Glutamatergic neuron (in vitro differentiated cells): ENCODE results near the gene EGLN1. TPM values are rescaled to one million over a fixed set of nuclear protein-coding genes. Genes with fewer than 3 reads are reported as not detected.
A peak's percentile ranks its signal among the peaks of the same experiment; 100 is the strongest.
"Not testable (repeated sequence)": the region's sequence is repeated elsewhere in the genome, so short reads cannot be mapped to it uniquely, and the experiment has no call there.

ENCODE experiments used
- DNase-seq: peaks from one replicate; pipeline ENCODE4 v3.0.0; 2022
- H3K27ac Mint-ChIP-seq: one replicate; pipeline ENCODE4 v1.8.0; 2020; ENCODE audit warnings: mild to moderate bottlenecking, mixed read lengths, inconsistent platforms; ENCODE audit not compliant: unreplicated experiment
- H3K27me3 Mint-ChIP-seq: one replicate; pipeline ENCODE4 v1.8.0; 2020; ENCODE audit warnings: mild to moderate bottlenecking, moderate library complexity, mixed read lengths, inconsistent platforms; ENCODE audit not compliant: unreplicated experiment
- H3K36me3 Mint-ChIP-seq: one replicate; pipeline ENCODE4 v1.8.0; 2020; ENCODE audit warnings: mild to moderate bottlenecking, mixed read lengths, inconsistent platforms; ENCODE audit not compliant: unreplicated experiment
- H3K4me1 Mint-ChIP-seq: one replicate; pipeline ENCODE4 v1.8.0; 2020; ENCODE audit warnings: mild to moderate bottlenecking, low read depth, mixed read lengths, inconsistent platforms; ENCODE audit not compliant: unreplicated experiment
- H3K4me3 Mint-ChIP-seq: one replicate; pipeline ENCODE4 v1.8.0; 2020; ENCODE audit warnings: mild to moderate bottlenecking, mixed read lengths, inconsistent platforms; ENCODE audit not compliant: unreplicated experiment
- H3K9me3 Mint-ChIP-seq: one replicate; pipeline ENCODE4 v1.8.0; 2020; ENCODE audit warnings: mild to moderate bottlenecking, moderate library complexity, mixed read lengths, inconsistent platforms; ENCODE audit not compliant: unreplicated experiment
- long read RNA-seq: library from polyadenylated mRNA; unstranded; transcript quantifications from one replicate; pipeline ENCODE4 v2.0.0, GENCODE V29; 2020; ENCODE audit not compliant: unreplicated experiment
- total RNA-seq: library from RNA; stranded (reverse); fragmentation: NEBNext Ultra II Directional; extraction: Animal tissue kit (Norgen Biotek cat#: 25700); gene quantifications from one replicate; pipeline ENCODE4 v1.2.1, GENCODE V29; 2021; ENCODE audit not compliant: unreplicated experiment
- TF ChIP-seq, protein P1 (sequence below): fragments of 200-600 bp; sonication (generic); IDR thresholded peaks from one replicate; pipeline ENCODE4 v1.5.0; 2021; ENCODE audit not compliant: partially characterized antibody, unreplicated experiment

Gene EGLN1
- total RNA-seq: 12.3 TPM
- long read RNA-seq, full-length matches to known transcripts: 1 of 2 reads
- long read RNA-seq, partial matches to known transcripts: 0 of 2 reads
- long read RNA-seq, other reads (novel, unspliced or antisense): 1 of 2 reads

DNA sequence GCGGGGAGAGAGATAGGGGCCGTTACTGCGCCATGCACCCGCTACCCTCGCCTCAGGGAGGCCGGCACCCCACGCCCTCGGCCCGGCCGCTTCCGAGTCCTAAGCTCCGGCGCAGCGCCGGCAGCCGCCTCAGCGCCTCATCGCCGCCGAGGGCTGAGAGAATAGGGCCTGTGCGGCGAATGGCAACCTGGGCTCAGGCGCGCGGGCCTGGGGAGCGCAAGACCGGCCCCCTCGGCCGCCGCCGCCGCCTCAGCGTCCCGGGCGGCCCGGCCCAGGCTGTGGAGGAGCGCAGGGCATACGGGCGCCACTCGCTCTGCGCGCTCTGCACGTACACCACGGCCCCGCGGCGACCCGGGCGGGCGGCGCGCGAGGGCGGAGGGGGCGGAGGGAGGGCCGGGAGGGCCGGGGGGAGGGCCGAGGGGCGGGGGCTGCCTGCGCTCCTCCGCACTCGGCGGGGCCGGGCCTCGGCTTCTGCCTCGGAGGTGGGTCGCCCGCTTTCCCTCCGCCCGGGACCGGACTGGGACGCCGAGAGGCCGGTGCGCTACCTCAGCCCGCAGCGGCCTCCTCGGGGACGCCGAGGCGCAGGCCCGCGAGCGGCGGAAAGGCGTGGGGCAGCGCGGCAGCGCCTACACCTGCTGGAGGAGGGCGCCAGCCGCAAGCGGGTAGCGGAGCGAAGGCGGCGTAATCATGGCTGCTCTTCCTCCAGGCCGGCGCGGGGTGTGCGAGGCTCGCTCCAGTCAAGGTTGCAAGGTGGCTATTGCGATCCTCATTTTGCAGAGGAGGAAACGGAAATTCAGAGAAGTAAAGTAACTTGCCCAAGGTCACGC lies at the start of gene EGLN1:
Gene EGLN1, minus strand, starts transcription at position 317 of the 827 bp plus-strand sequence. CDS start 399 bp downstream, outside the sequence.
- Mint-ChIP-seq H3K4me1 (peaks cover 11% of the 10 kb centered on the region), H3K27ac (peak within 1 kb of the TSS; percentile 85), H3K4me3 (peak within 1 kb of the TSS; percentile 93), H3K27me3 (peaks cover 6% of the 10 kb centered on the region), H3K36me3 (no peaks in the 10 kb centered on the region), H3K9me3 (peaks cover 9% of the 10 kb centered on the region)
- TF ChIP-seq, protein P1, sequence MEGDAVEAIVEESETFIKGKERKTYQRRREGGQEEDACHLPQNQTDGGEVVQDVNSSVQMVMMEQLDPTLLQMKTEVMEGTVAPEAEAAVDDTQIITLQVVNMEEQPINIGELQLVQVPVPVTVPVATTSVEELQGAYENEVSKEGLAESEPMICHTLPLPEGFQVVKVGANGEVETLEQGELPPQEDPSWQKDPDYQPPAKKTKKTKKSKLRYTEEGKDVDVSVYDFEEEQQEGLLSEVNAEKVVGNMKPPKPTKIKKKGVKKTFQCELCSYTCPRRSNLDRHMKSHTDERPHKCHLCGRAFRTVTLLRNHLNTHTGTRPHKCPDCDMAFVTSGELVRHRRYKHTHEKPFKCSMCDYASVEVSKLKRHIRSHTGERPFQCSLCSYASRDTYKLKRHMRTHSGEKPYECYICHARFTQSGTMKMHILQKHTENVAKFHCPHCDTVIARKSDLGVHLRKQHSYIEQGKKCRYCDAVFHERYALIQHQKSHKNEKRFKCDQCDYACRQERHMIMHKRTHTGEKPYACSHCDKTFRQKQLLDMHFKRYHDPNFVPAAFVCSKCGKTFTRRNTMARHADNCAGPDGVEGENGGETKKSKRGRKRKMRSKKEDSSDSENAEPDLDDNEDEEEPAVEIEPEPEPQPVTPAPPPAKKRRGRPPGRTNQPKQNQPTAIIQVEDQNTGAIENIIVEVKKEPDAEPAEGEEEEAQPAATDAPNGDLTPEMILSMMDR: no peak
- peak; percentile 87 for DNase-seq

DNA sequence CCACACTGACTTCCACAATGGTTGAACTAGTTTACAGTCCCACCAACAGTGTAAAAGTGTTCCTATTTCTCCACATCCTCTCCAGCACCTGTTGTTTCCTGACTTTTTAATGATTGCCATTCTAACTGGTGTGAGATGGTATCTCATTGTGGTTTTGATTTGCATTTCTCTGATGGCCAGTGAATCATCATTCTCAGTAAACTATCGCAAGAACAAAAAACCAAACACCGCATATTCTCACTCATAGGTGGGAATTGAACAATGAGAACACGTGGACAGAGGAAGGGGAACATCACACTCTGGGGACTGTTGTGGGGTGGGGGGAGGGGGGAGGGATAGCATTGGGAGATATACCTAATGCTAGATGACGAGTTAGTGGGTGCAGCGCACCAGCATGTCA lies 49.4 kb upstream of the EGLN1 start:
- H3K27ac Mint-ChIP-seq, H3K27me3 Mint-ChIP-seq, H3K9me3 Mint-ChIP-seq, H3K4me1 Mint-ChIP-seq, H3K4me3 Mint-ChIP-seq, DNase-seq, H3K36me3 Mint-ChIP-seq: not testable (repeated sequence)

DNA sequence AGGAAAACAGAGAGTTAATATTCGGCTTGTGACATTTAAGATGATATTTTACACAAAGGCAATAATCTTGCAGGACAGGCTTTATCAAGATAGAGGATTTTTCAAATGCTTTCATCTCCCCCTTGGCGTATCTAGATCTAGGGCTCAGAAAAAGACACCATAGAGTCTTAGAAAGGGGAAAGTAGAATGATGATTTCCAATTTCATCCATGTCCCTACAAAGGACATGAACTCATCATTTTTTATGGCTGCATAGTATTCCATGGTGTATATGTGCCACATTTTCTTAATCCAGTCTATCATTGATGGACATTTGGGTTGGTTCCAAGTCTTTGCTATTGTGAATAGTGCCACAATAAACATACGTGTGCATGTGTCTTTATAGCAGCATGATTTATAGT lies 48.9 kb upstream of the EGLN1 start:
- not testable (repeated sequence) for H3K27me3 Mint-ChIP-seq, DNase-seq, H3K4me3 Mint-ChIP-seq, H3K36me3 Mint-ChIP-seq, H3K4me1 Mint-ChIP-seq, H3K9me3 Mint-ChIP-seq, H3K27ac Mint-ChIP-seq

DNA sequence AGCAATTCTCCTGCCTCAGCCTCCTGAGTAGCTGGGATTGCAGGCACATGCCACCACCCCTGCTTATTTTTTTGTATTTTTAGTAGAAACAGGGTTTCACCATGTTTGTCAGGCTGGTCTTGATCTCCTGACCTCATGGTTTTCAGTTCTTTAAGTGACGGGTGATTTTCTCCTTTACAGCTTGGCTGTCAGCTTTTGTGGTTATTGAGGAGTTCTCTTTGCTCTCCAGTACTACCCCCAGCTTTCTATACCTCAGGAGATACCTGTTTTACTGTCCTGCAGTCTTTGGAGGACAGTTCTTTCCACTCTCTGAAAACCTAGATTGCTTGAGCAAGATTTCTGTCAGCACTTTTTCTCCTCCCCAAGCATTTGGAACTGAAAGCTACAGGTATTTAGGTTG lies 45.9 kb upstream of the EGLN1 start:
- DNase-seq: no peak
- peaks cover 8% of the 10 kb centered on the region for H3K36me3 Mint-ChIP-seq
- H3K4me1 Mint-ChIP-seq: no peaks in the 10 kb centered on the region
- H3K27ac Mint-ChIP-seq: no peak overlapping the region
- no peak overlapping the region for H3K4me3 Mint-ChIP-seq
- peaks cover 2% of the 10 kb centered on the region for H3K27me3 Mint-ChIP-seq
- H3K9me3 Mint-ChIP-seq: peaks cover 3% of the 10 kb centered on the region
- TF ChIP-seq, protein P1: no peak

DNA sequence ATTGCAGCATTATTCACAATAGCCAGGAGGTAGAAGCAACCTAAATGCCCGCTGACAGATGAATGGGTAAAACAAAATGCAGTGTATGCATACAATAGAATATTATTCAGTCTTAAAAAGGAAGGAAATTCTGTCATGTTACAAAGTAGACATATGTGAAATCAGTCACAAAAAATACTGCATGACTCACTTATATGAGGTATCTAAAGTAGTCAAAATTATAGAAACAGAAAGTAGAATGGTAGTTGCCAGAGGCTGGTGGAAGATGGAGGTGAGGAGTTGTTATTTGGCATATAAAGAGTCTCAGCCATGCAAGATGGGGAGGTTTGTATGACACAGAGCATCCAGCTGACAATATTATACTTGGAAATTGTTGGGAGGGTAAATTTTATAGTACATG lies 43.0 kb upstream of the EGLN1 start:
- peaks cover 3% of the 10 kb centered on the region for H3K9me3 Mint-ChIP-seq
- TF ChIP-seq, protein P1: no peak
- no peak for DNase-seq
- H3K4me1 Mint-ChIP-seq: no peaks in the 10 kb centered on the region
- peaks cover 8% of the 10 kb centered on the region for H3K36me3 Mint-ChIP-seq
- peaks cover 2% of the 10 kb centered on the region for H3K27me3 Mint-ChIP-seq
- H3K4me3 Mint-ChIP-seq: no peak overlapping the region
- H3K27ac Mint-ChIP-seq: no peak overlapping the region

DNA sequence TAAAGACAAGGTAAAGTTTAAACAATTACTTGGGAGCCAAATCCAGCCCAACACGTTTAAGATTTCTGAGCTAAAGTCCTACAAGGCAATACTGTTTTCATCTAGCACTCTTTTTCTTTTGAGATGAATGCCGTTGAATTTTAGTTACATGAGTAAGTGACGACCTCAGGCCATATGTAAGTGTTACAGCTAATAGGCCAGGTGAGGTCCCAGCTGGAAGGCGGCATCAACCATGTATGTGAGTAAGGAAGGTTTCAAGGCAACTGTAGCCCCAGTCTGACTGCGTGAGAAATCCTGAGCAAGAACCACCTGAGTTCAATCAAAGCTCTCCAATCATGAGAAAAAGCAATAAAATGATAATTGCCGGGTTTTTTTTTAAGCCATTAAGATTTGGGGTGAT lies 41.5 kb upstream of the EGLN1 start:
- Mint-ChIP-seq H3K36me3 (peaks cover 8% of the 10 kb centered on the region), H3K4me3 (no peak overlapping the region), H3K27ac (no peak overlapping the region), H3K27me3 (peaks cover 2% of the 10 kb centered on the region), H3K4me1 (no peaks in the 10 kb centered on the region), H3K9me3 (peaks cover 3% of the 10 kb centered on the region)
- TF ChIP-seq, protein P1: no peak
- no peak for DNase-seq
